Measurements from ENCODE around the gene CDH18.

DNA sequence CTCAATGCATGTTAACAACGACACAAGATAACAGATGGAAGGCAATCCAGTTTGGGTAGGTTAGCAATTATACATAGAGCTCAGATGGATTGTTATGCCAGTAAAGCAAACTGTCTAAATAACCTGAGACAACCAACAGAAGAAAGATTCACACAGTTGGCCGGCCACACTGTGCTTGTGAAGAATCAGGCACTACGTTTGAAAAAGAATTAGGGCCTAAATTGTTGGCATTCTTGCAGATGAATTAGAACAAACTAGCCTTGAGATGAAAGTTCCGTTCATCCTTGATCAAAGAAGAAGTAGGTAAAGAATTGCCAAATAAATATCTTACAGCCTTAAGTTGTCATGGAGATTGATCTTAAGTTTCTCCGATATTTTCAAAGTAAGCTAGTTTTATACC, 210.6 kb downstream of the CDH18 start:
- no peak for TF ChIP-seq ISL1 (CRISPR knock-in tag; IDR thresholded peaks at IDR 0.05)
- TF ChIP-seq, protein P1, sequence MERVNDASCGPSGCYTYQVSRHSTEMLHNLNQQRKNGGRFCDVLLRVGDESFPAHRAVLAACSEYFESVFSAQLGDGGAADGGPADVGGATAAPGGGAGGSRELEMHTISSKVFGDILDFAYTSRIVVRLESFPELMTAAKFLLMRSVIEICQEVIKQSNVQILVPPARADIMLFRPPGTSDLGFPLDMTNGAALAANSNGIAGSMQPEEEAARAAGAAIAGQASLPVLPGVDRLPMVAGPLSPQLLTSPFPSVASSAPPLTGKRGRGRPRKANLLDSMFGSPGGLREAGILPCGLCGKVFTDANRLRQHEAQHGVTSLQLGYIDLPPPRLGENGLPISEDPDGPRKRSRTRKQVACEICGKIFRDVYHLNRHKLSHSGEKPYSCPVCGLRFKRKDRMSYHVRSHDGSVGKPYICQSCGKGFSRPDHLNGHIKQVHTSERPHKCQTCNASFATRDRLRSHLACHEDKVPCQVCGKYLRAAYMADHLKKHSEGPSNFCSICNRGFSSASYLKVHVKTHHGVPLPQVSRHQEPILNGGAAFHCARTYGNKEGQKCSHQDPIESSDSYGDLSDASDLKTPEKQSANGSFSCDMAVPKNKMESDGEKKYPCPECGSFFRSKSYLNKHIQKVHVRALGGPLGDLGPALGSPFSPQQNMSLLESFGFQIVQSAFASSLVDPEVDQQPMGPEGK (CRISPR knock-in tag; IDR thresholded peaks at IDR 0.05; ENCODE audit: borderline replicate concordance), result no peak
- TF ChIP-seq, protein P2, sequence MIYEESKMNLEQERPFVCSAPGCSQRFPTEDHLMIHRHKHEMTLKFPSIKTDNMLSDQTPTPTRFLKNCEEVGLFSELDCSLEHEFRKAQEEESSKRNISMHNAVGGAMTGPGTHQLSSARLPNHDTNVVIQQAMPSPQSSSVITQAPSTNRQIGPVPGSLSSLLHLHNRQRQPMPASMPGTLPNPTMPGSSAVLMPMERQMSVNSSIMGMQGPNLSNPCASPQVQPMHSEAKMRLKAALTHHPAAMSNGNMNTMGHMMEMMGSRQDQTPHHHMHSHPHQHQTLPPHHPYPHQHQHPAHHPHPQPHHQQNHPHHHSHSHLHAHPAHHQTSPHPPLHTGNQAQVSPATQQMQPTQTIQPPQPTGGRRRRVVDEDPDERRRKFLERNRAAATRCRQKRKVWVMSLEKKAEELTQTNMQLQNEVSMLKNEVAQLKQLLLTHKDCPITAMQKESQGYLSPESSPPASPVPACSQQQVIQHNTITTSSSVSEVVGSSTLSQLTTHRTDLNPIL (CRISPR knock-in tag; IDR thresholded peaks at IDR 0.05; ENCODE audit: low read depth), result no peak

All from SK-N-SH treated with all-trans-retinoic acid at 6 μM for 48 hours (cell line).